Measurements from ENCODE around the gene E2F1.

Gene E2F1

DNA sequence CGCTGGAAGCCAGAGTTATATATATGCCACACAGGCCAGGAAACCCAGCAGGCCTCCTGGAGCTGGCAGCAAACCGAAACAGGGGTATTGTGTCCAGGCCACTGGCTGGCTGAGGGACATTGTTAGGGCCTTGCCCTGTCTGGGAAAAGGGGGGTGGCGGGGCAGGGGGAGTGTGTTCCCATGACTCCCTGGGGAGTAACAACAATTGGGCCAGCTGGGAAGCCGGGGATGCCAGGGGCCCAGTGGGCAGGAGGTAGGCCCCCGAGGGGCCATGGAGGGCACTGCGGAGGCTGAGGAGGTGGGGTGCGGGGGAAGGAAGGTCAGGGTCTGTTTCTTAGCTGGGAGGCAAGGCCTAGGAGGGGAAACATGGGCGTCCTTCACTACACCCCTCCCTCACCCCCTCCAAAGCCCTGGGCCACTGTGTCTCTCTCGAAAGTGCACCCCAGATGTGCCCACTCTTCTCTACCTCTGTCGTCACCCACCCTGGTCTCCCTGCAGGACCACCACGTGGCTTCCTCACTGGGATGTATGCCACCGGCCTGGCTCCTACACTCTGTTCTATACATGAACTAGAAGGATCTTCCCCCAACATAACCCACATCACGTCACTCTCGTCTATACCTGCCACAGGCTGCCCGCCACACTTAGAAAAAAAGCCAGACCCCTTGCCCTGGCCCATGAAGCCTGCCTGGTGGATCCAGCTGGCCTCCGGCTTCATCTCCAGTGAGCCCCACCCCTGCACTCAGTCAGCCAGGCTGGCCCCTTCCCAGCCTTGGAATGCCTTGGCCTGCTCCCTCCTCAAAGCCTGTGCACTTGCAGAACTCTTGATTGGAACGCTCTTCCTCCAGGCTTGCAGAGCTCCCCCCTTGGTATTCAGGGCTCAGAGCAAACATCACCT, 7.8 kb upstream of the E2F1 start:
- TF ChIP-seq, protein P1, sequence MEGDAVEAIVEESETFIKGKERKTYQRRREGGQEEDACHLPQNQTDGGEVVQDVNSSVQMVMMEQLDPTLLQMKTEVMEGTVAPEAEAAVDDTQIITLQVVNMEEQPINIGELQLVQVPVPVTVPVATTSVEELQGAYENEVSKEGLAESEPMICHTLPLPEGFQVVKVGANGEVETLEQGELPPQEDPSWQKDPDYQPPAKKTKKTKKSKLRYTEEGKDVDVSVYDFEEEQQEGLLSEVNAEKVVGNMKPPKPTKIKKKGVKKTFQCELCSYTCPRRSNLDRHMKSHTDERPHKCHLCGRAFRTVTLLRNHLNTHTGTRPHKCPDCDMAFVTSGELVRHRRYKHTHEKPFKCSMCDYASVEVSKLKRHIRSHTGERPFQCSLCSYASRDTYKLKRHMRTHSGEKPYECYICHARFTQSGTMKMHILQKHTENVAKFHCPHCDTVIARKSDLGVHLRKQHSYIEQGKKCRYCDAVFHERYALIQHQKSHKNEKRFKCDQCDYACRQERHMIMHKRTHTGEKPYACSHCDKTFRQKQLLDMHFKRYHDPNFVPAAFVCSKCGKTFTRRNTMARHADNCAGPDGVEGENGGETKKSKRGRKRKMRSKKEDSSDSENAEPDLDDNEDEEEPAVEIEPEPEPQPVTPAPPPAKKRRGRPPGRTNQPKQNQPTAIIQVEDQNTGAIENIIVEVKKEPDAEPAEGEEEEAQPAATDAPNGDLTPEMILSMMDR (IDR thresholded peaks at IDR 0.05; ENCODE audit: low read depth, low read length) = 0 out of 2 replicates have a peak, but pooled peaks have one; percentile 1
- H3K27ac ChIP-seq = no peak overlapping the region
- no peak overlapping the region for H3K4me3 ChIP-seq (ENCODE audit: low read depth, low read length)
- H3K36me3 ChIP-seq = no peaks in the 10 kb centered on the region
- H3K9me3 ChIP-seq (ENCODE audit: severe bottlenecking) = peaks cover 6% of the 10 kb centered on the region
- no peaks in the 10 kb centered on the region for H3K27me3 ChIP-seq (ENCODE audit: insufficient read depth, low read depth, severe bottlenecking)
- no peak for DNase-seq

DNA sequence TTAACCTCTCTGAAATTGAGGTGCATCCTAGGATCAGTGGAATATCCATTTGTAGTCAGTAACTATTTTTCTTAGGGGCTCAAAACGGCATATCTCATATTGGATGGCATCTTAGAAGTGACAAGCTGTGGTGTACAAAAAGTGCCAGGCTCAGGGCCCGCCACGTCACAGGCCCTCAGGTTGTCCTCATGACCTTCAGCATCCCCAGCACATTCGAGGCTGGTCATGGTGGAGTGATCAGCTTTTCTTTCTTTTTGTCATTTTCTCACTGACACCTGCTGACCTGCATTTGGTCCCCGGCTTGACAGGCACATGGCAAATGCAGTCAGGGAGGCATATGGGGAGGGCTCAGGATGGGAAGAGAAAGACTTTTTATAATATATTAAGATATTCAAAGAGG, 7.1 kb upstream of the E2F1 start:
- DNase-seq = no peak
- H3K36me3 ChIP-seq = no peaks in the 10 kb centered on the region
- TF ChIP-seq, protein P1 (IDR thresholded peaks at IDR 0.05; ENCODE audit: low read depth, low read length) = no peak
- H3K4me3 ChIP-seq (ENCODE audit: low read depth, low read length) = no peak overlapping the region
- H3K27me3 ChIP-seq (ENCODE audit: insufficient read depth, low read depth, severe bottlenecking) = no peaks in the 10 kb centered on the region
- H3K9me3 ChIP-seq (ENCODE audit: severe bottlenecking) = peaks cover 3% of the 10 kb centered on the region
- no peak overlapping the region for H3K27ac ChIP-seq

DNA sequence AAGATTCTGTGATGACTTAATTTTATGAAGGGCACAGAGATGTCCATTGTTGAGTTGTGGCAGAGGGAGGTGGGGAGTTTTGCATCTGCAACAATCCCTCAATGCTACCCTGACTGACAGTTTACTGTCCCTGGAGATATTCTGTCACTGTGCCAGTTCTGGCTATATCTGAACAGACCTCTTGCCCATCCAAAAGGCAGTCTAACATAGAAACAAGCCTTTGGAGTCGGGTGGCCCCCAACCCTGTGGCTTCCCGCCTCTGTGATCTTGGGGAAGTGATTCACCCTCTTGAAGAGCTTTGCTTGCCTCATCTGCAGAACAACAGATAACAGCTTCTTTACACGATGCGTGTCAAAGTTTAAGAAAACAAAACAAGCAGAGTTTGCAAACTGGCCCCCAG, 3.8 kb upstream of the E2F1 start:
- H3K4me3 ChIP-seq (ENCODE audit: low read depth, low read length) = no peak overlapping the region
- H3K9me3 ChIP-seq (ENCODE audit: severe bottlenecking) = no peaks in the 10 kb centered on the region
- H3K36me3 ChIP-seq = peaks cover 6% of the 10 kb centered on the region
- no peak overlapping the region for H3K27ac ChIP-seq
- H3K27me3 ChIP-seq (ENCODE audit: insufficient read depth, low read depth, severe bottlenecking) = no peaks in the 10 kb centered on the region
- no peak for DNase-seq
- TF ChIP-seq, protein P1 (IDR thresholded peaks at IDR 0.05; ENCODE audit: low read depth, low read length) = no peak

- H3K27ac ChIP-seq = no peak overlapping the region
- DNase-seq = no peak
- TF ChIP-seq, protein P1 (IDR thresholded peaks at IDR 0.05; ENCODE audit: low read depth, low read length) = no peak
- H3K36me3 ChIP-seq = peaks cover 11% of the 10 kb centered on the region
- no peaks in the 10 kb centered on the region for H3K9me3 ChIP-seq (ENCODE audit: severe bottlenecking)
- H3K4me3 ChIP-seq (ENCODE audit: low read depth, low read length) = no peak overlapping the region
- H3K27me3 ChIP-seq (ENCODE audit: insufficient read depth, low read depth, severe bottlenecking) = no peaks in the 10 kb centered on the region
Observed at GRCh38 chr20:33689493-33689892, 3.3 kb upstream of the E2F1 start.

- Histone ChIP-seq H3K4me3 (ENCODE audit: low read depth, low read length) (no peak overlapping the region), H3K27me3 (ENCODE audit: insufficient read depth, low read depth, severe bottlenecking) (no peaks in the 10 kb centered on the region), H3K9me3 (ENCODE audit: severe bottlenecking) (no peaks in the 10 kb centered on the region), H3K36me3 (peaks cover 16% of the 10 kb centered on the region), H3K27ac (no peak overlapping the region)
- no peak for DNase-seq
- TF ChIP-seq, protein P1 (IDR thresholded peaks at IDR 0.05; ENCODE audit: low read depth, low read length) = no peak
Observed at GRCh38 chr20:33688938-33689424, 2.8 kb upstream of the E2F1 start.
